ENCODE data around the gene LGR4. TPM values are rescaled to one million over a fixed set of nuclear protein-coding genes. Genes with fewer than 3 reads are reported as not detected.

LGR4 gene
- total RNA-seq, 4 donors from 2014 or later: 28.7 to 165 (median 120) TPM

DNA sequence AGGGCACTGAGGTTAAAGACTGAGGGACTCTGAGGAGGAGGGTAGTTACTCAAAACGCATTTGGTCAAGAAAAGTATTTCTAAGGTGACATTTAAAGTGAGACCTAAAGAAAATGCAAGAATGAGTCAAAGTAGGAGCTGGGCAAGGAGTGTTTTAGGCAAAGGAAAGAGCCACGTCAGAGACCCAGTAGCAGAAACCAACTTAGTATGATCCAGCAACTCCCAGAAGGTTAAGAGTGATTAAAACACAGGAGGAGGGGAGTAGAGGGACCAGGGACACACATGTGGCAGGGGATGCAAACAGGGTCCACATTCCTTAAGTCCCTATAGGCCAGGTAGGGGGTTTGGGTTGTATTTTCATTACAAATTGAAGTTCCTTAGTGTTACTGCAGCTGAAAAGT lies 85.2 kb downstream of the LGR4 start:
- DNase-seq: no peak
- TF ChIP-seq POLR2A (IDR thresholded peaks at IDR 0.05) (no peak), EP300 (IDR thresholded peaks at IDR 0.05; ENCODE audit: low read depth) (no peak), POLR2AphosphoS5 (IDR thresholded peaks at IDR 0.05) (no peak)
- TF ChIP-seq, protein P1, sequence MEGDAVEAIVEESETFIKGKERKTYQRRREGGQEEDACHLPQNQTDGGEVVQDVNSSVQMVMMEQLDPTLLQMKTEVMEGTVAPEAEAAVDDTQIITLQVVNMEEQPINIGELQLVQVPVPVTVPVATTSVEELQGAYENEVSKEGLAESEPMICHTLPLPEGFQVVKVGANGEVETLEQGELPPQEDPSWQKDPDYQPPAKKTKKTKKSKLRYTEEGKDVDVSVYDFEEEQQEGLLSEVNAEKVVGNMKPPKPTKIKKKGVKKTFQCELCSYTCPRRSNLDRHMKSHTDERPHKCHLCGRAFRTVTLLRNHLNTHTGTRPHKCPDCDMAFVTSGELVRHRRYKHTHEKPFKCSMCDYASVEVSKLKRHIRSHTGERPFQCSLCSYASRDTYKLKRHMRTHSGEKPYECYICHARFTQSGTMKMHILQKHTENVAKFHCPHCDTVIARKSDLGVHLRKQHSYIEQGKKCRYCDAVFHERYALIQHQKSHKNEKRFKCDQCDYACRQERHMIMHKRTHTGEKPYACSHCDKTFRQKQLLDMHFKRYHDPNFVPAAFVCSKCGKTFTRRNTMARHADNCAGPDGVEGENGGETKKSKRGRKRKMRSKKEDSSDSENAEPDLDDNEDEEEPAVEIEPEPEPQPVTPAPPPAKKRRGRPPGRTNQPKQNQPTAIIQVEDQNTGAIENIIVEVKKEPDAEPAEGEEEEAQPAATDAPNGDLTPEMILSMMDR (IDR thresholded peaks at IDR 0.05): no peak
- intact Hi-C loops (cut with DNase I; ENCODE audit: low total_unique reads): no loop called here
- no peak overlapping the region for H3K27ac ChIP-seq
- no peak overlapping the region for H3K4me3 ChIP-seq
- no peaks in the 10 kb centered on the region for H3K36me3 ChIP-seq
- 29 to 44% methylated on average over 2 of the region's 2 CpGs for WGBS, 2 donors (ENCODE audit: low coverage in 1 of 2)
- H3K9me3 ChIP-seq: no peaks in the 10 kb centered on the region
- H3K4me1 ChIP-seq: peaks cover 6 to 46% (median 21%) of the 10 kb centered on the region in 4 donors
- H3K27me3 ChIP-seq: no peaks in the 10 kb centered on the region
- in situ Hi-C loops (cut with MboI; ENCODE audit: low pct_ligation_motif_present in 1 of 4, low pct_unique_long_range_greater_than_20kb in 1 of 4, low sequenced_read_pairs in 3 of 4): loop anchor here in 1 of 4 donors (10.0 kb wide), 1 partner anchor 87 kb away; the partner anchor contains the start of gene LGR4

DNA sequence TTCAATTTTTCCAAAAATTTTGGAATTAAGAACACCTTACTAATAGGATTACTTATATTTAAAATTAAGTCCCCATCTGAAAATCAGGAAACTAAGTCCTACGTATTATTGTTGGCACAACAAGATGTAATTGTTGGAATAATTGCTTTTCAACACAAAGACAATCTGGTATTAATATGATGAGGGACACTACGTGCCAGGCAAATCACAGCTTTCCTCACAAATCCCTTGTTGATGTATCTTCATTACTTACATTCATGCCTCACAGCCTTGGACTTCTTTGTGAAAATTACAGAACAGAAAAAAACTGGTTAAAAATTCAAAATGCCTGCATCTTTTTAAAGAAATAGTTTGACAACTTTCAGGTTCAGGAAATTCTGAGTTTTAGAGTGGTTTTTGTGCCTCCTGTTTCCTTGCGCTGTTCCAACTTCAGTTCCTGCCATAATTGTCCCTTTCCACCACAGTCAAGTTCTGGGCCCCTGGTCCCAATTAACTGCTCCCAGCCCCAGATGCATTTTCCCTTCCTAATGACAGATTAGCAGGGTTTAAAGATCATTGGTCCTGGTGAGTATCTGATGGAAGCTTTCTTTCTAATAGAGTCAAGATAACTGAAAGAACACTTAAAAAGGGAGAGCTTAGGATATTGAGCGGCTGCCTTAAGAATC lies 86.3 kb downstream of the LGR4 start:
- 79 to 92% methylated on average over 3 to 4 of the region's 4 CpGs for WGBS, 2 donors (ENCODE audit: low coverage in 1 of 2)
- H3K4me1 ChIP-seq: peaks cover 3 to 36% (median 15%) of the 10 kb centered on the region in 4 donors
- intact Hi-C loops (cut with DNase I; ENCODE audit: low total_unique reads): no loop called here
- H3K4me3 ChIP-seq: no peak overlapping the region
- TF ChIP-seq POLR2A (IDR thresholded peaks at IDR 0.05) (no peak), EP300 (IDR thresholded peaks at IDR 0.05; ENCODE audit: low read depth) (no peak), POLR2AphosphoS5 (IDR thresholded peaks at IDR 0.05) (no peak)
- TF ChIP-seq, protein P1 (IDR thresholded peaks at IDR 0.05): no peak
- H3K36me3 ChIP-seq: peaks cover 0 to 3% (median 0%) of the 10 kb centered on the region in 4 donors
- H3K9me3 ChIP-seq: no peaks in the 10 kb centered on the region
- DNase-seq: no peak
- H3K27ac ChIP-seq: no peak overlapping the region
- in situ Hi-C loops (cut with MboI; ENCODE audit: low pct_ligation_motif_present in 1 of 4, low pct_unique_long_range_greater_than_20kb in 1 of 4, low sequenced_read_pairs in 3 of 4): loop anchor here in 1 of 4 donors (10.0 kb wide), 1 partner anchor 88 kb away; the partner anchor contains the start of gene LGR4
- no peaks in the 10 kb centered on the region for H3K27me3 ChIP-seq

DNA sequence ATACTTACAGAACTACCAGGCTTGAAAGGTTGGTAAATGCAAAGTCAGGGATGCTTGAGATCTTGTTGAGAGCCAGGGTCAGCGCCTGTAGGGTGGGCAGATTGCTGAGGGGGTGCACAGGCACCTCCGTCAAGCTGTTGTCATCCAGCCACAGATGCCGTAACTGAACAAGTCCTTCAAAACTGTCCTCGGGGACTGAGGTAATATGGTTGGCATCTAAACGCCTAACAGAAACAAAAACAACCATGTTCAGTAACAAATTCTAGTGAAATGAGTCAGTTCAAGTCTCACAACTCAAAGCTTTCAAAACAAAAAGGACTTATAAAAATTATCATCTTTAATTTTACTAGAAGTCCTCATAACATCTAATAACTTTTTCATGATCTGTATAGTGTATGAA lies 87.3 kb downstream of the LGR4 start:
- intact Hi-C loops (cut with DNase I; ENCODE audit: low total_unique reads): no loop called here
- Histone ChIP-seq H3K4me3 (no peak overlapping the region), H3K36me3 (peaks cover 0 to 12% (median 2%) of the 10 kb centered on the region in 4 donors), H3K4me1 (peaks cover 0 to 26% (median 10%) of the 10 kb centered on the region in 4 donors), H3K27ac (no peak overlapping the region), H3K9me3 (no peaks in the 10 kb centered on the region), H3K27me3 (no peaks in the 10 kb centered on the region)
- no peak for TF ChIP-seq POLR2AphosphoS5 (IDR thresholded peaks at IDR 0.05)
- DNase-seq: no peak
- 72 to 100% methylated on average over 2 to 5 of the region's 5 CpGs for WGBS, 2 donors (ENCODE audit: low coverage in 1 of 2)
- in situ Hi-C loops (cut with MboI; ENCODE audit: low pct_ligation_motif_present in 1 of 4, low pct_unique_long_range_greater_than_20kb in 1 of 4, low sequenced_read_pairs in 3 of 4): loop anchor here in 1 of 4 donors (10.0 kb wide), 1 partner anchor 90 kb away; the partner anchor contains the start of gene LGR4

DNA sequence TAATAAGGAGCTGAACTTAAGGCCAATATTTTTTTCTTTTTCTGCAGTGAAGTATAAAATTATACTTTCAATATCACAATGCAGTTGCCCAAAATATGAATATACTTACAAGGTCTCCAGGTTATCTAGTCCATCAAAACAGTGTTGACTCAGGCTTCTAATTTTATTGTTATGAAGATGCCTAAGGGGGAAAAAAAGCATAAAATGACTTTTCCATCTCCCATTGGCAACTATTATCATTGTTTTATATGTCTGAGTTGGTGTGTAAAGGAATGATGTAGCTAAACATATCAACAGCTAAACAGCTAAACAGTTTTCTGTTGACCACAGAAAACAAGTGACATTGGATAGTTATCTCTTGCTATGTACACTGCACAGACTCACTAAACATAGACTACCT lies 88.4 kb downstream of the LGR4 start:
- no peaks in the 10 kb centered on the region for H3K27me3 ChIP-seq
- H3K4me3 ChIP-seq: no peak overlapping the region
- no peak for DNase-seq
- peaks cover 0 to 16% (median 3%) of the 10 kb centered on the region in 4 donors for H3K4me1 ChIP-seq
- intact Hi-C loops (cut with DNase I; ENCODE audit: low total_unique reads): no loop called here
- H3K9me3 ChIP-seq: no peaks in the 10 kb centered on the region
- in situ Hi-C loops (cut with MboI; ENCODE audit: low pct_ligation_motif_present in 1 of 4, low pct_unique_long_range_greater_than_20kb in 1 of 4, low sequenced_read_pairs in 3 of 4): loop anchor here in 1 of 4 donors (10.0 kb wide), 1 partner anchor 91 kb away; the partner anchor contains the start of gene LGR4
- TF ChIP-seq EP300 (IDR thresholded peaks at IDR 0.05; ENCODE audit: low read depth) (no peak), POLR2A (IDR thresholded peaks at IDR 0.05) (no peak), POLR2AphosphoS5 (IDR thresholded peaks at IDR 0.05) (no peak)
- TF ChIP-seq, protein P1 (IDR thresholded peaks at IDR 0.05): no peak
- H3K36me3 ChIP-seq: peaks cover 0 to 12% (median 2%) of the 10 kb centered on the region in 4 donors
- no peak overlapping the region for H3K27ac ChIP-seq
